ENCODE measurements around the gene HTR4.
"Not testable (repeated sequence)": the region's sequence is repeated elsewhere in the genome, so short reads cannot be mapped to it uniquely, and the experiment has no call there.

The HTR4 gene

GRCh38 chr5:148653836-148654781, at the start of gene HTR4:
TSS of gene HTR4 (minus strand) at chr5:148654527. CDS start at chr5:148637014, 17,513 bp downstream.
- FAIRE-seq: no peak

- FAIRE-seq: no peak
Measured at GRCh38 chr5:148702019-148702596, 47.8 kb upstream of the HTR4 start.

GRCh38 chr5:148699028-148699427, 44.7 kb upstream of the HTR4 start:
- FAIRE-seq: no peak

GRCh38 chr5:148697809-148698196, 43.5 kb upstream of the HTR4 start:
- FAIRE-seq: no peak

GRCh38 chr5:148697180-148697808, 43.0 kb upstream of the HTR4 start:
- FAIRE-seq: no peak

GRCh38 chr5:148696187-148697036, 42.1 kb upstream of the HTR4 start:
- FAIRE-seq: no peak

GRCh38 chr5:148690945-148691344, 36.6 kb upstream of the HTR4 start:
- FAIRE-seq: no peak

GRCh38 chr5:148688787-148689186, 34.5 kb upstream of the HTR4 start:
- no peak for FAIRE-seq

GRCh38 chr5:148687871-148688270, 33.5 kb upstream of the HTR4 start:
- FAIRE-seq: no peak

- no peak for FAIRE-seq
Measured at GRCh38 chr5:148687427-148687826, 33.1 kb upstream of the HTR4 start.

- FAIRE-seq: no peak
Measured at GRCh38 chr5:148686660-148687059, 32.3 kb upstream of the HTR4 start.

- no peak for FAIRE-seq
Measured at GRCh38 chr5:148685520-148686134, 31.3 kb upstream of the HTR4 start.

- FAIRE-seq: no peak
Measured at GRCh38 chr5:148684528-148684927, 30.2 kb upstream of the HTR4 start.

- no peak for FAIRE-seq
Measured at GRCh38 chr5:148683651-148684050, 29.3 kb upstream of the HTR4 start.

- FAIRE-seq: no peak
Measured at GRCh38 chr5:148682058-148683026, 28.0 kb upstream of the HTR4 start.

GRCh38 chr5:148681157-148682057, 27.1 kb upstream of the HTR4 start:
- FAIRE-seq: no peak

GRCh38 chr5:148673704-148674103, 19.4 kb upstream of the HTR4 start:
- not testable (repeated sequence) for FAIRE-seq

GRCh38 chr5:148666353-148666752, 12.0 kb upstream of the HTR4 start:
- FAIRE-seq: no peak

- FAIRE-seq: no peak
Measured at GRCh38 chr5:148665431-148665830, 11.1 kb upstream of the HTR4 start.

GRCh38 chr5:148663509-148663908, 9.2 kb upstream of the HTR4 start:
- no peak for FAIRE-seq
